ENCODE data around the gene VEPH1.

Gene VEPH1

DNA sequence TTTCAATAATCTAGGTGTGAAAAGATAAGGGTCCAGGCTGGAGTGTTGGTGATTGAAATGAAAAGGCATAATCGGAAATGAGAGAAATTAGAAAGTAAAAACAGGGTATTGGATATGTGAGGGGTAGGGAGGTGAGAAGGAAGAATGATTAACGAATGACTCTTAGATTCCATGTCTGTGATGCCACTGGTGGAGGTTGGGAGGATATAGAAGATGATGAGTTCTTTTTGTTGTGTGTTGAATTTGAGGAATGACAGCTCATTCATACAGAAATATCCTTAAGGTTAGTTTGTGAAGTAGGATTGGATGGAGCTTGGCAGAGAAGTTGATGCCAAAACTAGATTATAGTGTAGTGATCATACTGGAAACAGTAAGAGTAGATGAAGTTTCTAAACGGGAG, 271.1 kb downstream of the VEPH1 start:
- Histone ChIP-seq H3K27ac (no peak overlapping the region), H3K9me3 (no peaks in the 10 kb centered on the region), H3K36me3 (no peaks in the 10 kb centered on the region), H3K4me1 (ENCODE audit: control insufficient read depth in 1 of 2, insufficient read depth in 1 of 2, low read depth in 1 of 2, low read length in 1 of 2) (no peaks in the 10 kb centered on the region), H3K4me3 (ENCODE audit: low read depth in 1 of 2, low read length in 1 of 2) (no peak overlapping the region), H3K27me3 (peaks cover 9% of the 10 kb centered on the region)
- TF ChIP-seq, protein P1, sequence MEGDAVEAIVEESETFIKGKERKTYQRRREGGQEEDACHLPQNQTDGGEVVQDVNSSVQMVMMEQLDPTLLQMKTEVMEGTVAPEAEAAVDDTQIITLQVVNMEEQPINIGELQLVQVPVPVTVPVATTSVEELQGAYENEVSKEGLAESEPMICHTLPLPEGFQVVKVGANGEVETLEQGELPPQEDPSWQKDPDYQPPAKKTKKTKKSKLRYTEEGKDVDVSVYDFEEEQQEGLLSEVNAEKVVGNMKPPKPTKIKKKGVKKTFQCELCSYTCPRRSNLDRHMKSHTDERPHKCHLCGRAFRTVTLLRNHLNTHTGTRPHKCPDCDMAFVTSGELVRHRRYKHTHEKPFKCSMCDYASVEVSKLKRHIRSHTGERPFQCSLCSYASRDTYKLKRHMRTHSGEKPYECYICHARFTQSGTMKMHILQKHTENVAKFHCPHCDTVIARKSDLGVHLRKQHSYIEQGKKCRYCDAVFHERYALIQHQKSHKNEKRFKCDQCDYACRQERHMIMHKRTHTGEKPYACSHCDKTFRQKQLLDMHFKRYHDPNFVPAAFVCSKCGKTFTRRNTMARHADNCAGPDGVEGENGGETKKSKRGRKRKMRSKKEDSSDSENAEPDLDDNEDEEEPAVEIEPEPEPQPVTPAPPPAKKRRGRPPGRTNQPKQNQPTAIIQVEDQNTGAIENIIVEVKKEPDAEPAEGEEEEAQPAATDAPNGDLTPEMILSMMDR (IDR thresholded peaks at IDR 0.05) = no peak

GRCh38 chr3:157231071-157231470, 272.1 kb downstream of the VEPH1 start:
- Histone ChIP-seq H3K27ac (no peak overlapping the region), H3K36me3 (no peaks in the 10 kb centered on the region), H3K9me3 (no peaks in the 10 kb centered on the region), H3K27me3 (peaks cover 9% of the 10 kb centered on the region), H3K4me1 (ENCODE audit: control insufficient read depth in 1 of 2, insufficient read depth in 1 of 2, low read depth in 1 of 2, low read length in 1 of 2) (no peaks in the 10 kb centered on the region), H3K4me3 (ENCODE audit: low read depth in 1 of 2, low read length in 1 of 2) (no peak overlapping the region)
- TF ChIP-seq, protein P1 (IDR thresholded peaks at IDR 0.05) = no peak

DNA sequence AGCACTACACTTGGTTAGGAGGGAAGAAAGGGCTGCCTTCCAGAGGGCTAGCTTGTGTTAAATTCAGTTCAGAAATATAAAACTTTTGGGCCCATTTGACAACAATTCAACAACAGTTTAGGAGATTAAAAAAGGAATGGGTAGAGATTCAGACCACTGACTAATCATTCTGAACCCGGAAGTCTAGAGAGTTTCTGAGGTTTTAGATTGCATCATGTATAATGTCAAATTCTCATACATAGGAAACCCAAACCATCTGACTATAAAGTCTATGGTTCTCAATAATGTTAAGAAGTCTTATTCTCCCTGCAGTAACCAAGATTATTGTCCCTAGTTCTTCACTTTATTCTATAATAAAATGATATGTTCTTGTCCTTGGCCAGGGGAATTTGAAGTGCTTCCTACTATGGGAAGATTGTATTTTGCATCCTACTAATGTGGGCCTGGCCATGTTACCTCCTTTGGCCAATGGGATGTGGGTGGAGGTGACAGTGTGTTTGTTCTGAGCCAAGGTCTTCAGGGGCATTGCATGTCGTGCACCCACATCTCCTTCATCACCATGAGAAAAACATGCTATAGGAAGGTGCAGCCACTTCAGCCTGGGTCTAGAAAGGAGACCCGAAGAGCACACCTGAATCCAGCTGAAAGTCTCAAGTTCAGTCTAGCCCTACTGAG, 276.9 kb downstream of the VEPH1 start:
- Histone ChIP-seq H3K9me3 (no peaks in the 10 kb centered on the region), H3K27me3 (peaks cover 9% of the 10 kb centered on the region), H3K27ac (no peak overlapping the region), H3K4me1 (ENCODE audit: control insufficient read depth in 1 of 2, insufficient read depth in 1 of 2, low read depth in 1 of 2, low read length in 1 of 2) (no peaks in the 10 kb centered on the region), H3K36me3 (no peaks in the 10 kb centered on the region), H3K4me3 (ENCODE audit: low read depth in 1 of 2, low read length in 1 of 2) (no peak overlapping the region)
- TF ChIP-seq, protein P1 (IDR thresholded peaks at IDR 0.05) = no peak

GRCh38 chr3:157225001-157225400, 278.2 kb downstream of the VEPH1 start:
- no peaks in the 10 kb centered on the region for H3K9me3 ChIP-seq
- H3K27me3 ChIP-seq = peaks cover 9% of the 10 kb centered on the region
- H3K36me3 ChIP-seq = no peaks in the 10 kb centered on the region
- no peaks in the 10 kb centered on the region for H3K4me1 ChIP-seq (ENCODE audit: control insufficient read depth in 1 of 2, insufficient read depth in 1 of 2, low read depth in 1 of 2, low read length in 1 of 2)
- TF ChIP-seq, protein P1 (IDR thresholded peaks at IDR 0.05) = no peak
- H3K27ac ChIP-seq = no peak overlapping the region
- H3K4me3 ChIP-seq (ENCODE audit: low read depth in 1 of 2, low read length in 1 of 2) = no peak overlapping the region

GRCh38 chr3:157220883-157221282, 282.3 kb downstream of the VEPH1 start:
- no peaks in the 10 kb centered on the region for H3K27me3 ChIP-seq
- no peaks in the 10 kb centered on the region for H3K9me3 ChIP-seq
- TF ChIP-seq, protein P1 (IDR thresholded peaks at IDR 0.05) = no peak
- no peaks in the 10 kb centered on the region for H3K36me3 ChIP-seq
- H3K4me3 ChIP-seq (ENCODE audit: low read depth in 1 of 2, low read length in 1 of 2) = no peak overlapping the region
- no peaks in the 10 kb centered on the region for H3K4me1 ChIP-seq (ENCODE audit: control insufficient read depth in 1 of 2, insufficient read depth in 1 of 2, low read depth in 1 of 2, low read length in 1 of 2)
- no peak overlapping the region for H3K27ac ChIP-seq

All from neutrophil (primary cell).